ENCODE results near the gene ZIC4.

Gene ZIC4

GRCh38 chr3:147368561-147369221, 37.7 kb downstream of the ZIC4 start:
- no peak overlapping the region for H3K27ac ChIP-seq
- DNase-seq (ENCODE audit: low spot score): no peak
- TF ChIP-seq CTCF (conservative IDR thresholded peaks at IDR 0.05; ENCODE audit: low read depth): no peak
- ChIA-PET POLR2A (ENCODE audit: low non-redundant PET) (no interaction called here), CTCF (interaction anchor here (0.6 kb wide), 1 partner anchor 12 kb away, joined by 3 read pairs; no protein-coding TSS in a partner anchor)

GRCh38 chr3:147368151-147368550, 38.2 kb downstream of the ZIC4 start:
- POLR2A ChIA-PET (ENCODE audit: low non-redundant PET): no interaction called here
- no peak for DNase-seq (ENCODE audit: low spot score)
- no peak for TF ChIP-seq CTCF (conservative IDR thresholded peaks at IDR 0.05; ENCODE audit: low read depth)
- H3K27ac ChIP-seq: no peak overlapping the region
- CTCF ChIA-PET: no interaction called here

GRCh38 chr3:147367676-147368075, 38.7 kb downstream of the ZIC4 start:
- POLR2A ChIA-PET (ENCODE audit: low non-redundant PET): no interaction called here
- CTCF ChIA-PET: no interaction called here
- no peak for TF ChIP-seq CTCF (conservative IDR thresholded peaks at IDR 0.05; ENCODE audit: low read depth)
- DNase-seq (ENCODE audit: low spot score): no peak
- H3K27ac ChIP-seq: no peak overlapping the region

GRCh38 chr3:147365196-147366115, 40.9 kb downstream of the ZIC4 start:
- ChIA-PET POLR2A (ENCODE audit: low non-redundant PET) (no interaction called here), CTCF (no interaction called here)
- no peak for DNase-seq (ENCODE audit: low spot score)
- no peak for TF ChIP-seq CTCF (conservative IDR thresholded peaks at IDR 0.05; ENCODE audit: low read depth)
- no peak overlapping the region for H3K27ac ChIP-seq

- H3K27ac ChIP-seq: no peak overlapping the region
- no peak for DNase-seq (ENCODE audit: low spot score)
- POLR2A ChIA-PET (ENCODE audit: low non-redundant PET): no interaction called here
- CTCF ChIA-PET: no interaction called here
- no peak for TF ChIP-seq CTCF (conservative IDR thresholded peaks at IDR 0.05; ENCODE audit: low read depth)
Measured at GRCh38 chr3:147364771-147365170, 41.6 kb downstream of the ZIC4 start.

GRCh38 chr3:147361454-147362420, 44.6 kb downstream of the ZIC4 start:
- POLR2A ChIA-PET (ENCODE audit: low non-redundant PET): no interaction called here
- CTCF ChIA-PET: interaction anchor here (0.7 kb wide), 2 partner anchors 395 to 1249 kb away, joined by 3 read pairs; no protein-coding TSS in a partner anchor
- no peak overlapping the region for H3K27ac ChIP-seq
- peak; percentile 20 for TF ChIP-seq CTCF (conservative IDR thresholded peaks at IDR 0.05; ENCODE audit: low read depth)
- DNase-seq (ENCODE audit: low spot score): no peak

Measured in RWPE1 (cell line).